AG10803 (cell line): Measurements from ENCODE around the gene HOXC6.

Experiments used
- DNase-seq: peaks from one replicate; pipeline ENCODE4 v3.0.0; 2010; ENCODE audit warnings: low read depth
- H3K4me3 ChIP-seq: 2 replicates; pipeline ENCODE4 v1.5.1; 2011; ENCODE audit warnings: mild to moderate bottlenecking, low read length, control low read depth
- TF ChIP-seq, protein P1 (sequence below): conservative IDR thresholded peaks from 2 replicates; pipeline ENCODE4 v1.5.1; 2011; ENCODE audit warnings: mild to moderate bottlenecking, low read length, control low read depth, inconsistent platforms

Gene HOXC6

DNA sequence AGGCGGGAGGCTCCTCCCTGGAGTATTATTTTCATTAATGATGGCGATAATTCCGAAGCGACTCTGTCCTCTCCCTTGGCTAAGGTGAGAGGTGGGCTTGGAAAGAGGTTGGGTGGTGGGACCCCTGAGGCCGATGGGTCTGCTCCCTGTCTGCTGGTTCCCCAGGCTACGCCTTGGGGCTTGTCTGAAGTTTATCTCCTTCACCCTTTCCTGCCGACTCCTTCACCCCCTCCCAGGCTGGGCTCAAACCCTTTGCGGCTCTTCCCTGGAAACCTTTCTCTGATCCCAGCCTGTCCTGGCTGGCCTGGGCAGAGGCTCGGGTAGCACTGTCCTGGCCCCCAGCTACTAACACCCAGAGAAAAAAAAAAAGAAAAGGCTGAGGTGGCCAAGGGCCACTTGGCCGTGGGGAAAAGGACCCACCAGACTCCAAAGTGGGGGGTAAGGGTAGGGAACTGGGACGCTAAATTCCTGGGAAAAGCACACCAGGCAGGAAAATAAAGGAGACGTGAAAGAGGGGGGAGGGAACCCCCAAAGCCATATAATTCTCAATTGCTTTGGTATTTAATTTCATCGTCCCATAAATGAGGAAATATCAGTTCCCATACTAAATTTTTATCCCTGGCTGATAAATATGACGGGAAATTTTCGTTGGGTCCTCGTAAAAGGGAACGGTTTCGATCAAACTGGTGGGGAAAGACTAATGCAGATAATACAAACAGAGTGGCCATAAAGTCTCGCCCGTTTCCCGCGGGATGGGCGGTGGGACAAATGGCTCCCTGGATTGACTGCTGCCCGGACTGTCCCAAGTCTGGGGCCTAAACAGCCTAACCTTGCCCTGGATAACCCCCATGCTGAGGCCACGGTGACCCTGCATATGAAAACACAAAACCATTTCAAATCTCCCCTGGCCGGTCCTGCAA lies 45.3 kb upstream of the HOXC6 start:
- TF ChIP-seq, protein P1, sequence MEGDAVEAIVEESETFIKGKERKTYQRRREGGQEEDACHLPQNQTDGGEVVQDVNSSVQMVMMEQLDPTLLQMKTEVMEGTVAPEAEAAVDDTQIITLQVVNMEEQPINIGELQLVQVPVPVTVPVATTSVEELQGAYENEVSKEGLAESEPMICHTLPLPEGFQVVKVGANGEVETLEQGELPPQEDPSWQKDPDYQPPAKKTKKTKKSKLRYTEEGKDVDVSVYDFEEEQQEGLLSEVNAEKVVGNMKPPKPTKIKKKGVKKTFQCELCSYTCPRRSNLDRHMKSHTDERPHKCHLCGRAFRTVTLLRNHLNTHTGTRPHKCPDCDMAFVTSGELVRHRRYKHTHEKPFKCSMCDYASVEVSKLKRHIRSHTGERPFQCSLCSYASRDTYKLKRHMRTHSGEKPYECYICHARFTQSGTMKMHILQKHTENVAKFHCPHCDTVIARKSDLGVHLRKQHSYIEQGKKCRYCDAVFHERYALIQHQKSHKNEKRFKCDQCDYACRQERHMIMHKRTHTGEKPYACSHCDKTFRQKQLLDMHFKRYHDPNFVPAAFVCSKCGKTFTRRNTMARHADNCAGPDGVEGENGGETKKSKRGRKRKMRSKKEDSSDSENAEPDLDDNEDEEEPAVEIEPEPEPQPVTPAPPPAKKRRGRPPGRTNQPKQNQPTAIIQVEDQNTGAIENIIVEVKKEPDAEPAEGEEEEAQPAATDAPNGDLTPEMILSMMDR = no peak
- peak overlapping the region; percentile 80 for H3K4me3 ChIP-seq
- peak; percentile 9 for DNase-seq

DNA sequence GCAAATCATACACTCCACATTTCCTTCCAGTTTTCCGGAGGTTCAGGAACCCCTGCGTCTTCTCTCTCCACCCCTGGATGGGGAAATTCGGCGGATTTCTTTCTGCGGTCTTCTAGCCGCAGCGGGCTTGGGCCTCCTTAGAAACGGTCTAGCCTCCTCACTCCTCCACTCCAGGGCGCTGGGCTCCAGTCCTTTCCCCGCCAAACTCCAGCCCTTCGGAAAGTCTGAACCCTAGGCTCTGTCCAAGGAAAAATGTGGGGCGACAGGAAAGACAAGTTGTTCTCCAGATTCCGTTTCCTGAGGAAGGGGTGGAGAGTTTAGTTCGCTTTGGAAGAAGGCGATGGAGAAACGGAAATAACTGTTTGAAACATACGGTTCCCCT lies 44.7 kb upstream of the HOXC6 start:
- DNase-seq = peak; percentile 43
- TF ChIP-seq, protein P1 = no peak
- H3K4me3 ChIP-seq = peak overlapping the region; percentile 80

DNA sequence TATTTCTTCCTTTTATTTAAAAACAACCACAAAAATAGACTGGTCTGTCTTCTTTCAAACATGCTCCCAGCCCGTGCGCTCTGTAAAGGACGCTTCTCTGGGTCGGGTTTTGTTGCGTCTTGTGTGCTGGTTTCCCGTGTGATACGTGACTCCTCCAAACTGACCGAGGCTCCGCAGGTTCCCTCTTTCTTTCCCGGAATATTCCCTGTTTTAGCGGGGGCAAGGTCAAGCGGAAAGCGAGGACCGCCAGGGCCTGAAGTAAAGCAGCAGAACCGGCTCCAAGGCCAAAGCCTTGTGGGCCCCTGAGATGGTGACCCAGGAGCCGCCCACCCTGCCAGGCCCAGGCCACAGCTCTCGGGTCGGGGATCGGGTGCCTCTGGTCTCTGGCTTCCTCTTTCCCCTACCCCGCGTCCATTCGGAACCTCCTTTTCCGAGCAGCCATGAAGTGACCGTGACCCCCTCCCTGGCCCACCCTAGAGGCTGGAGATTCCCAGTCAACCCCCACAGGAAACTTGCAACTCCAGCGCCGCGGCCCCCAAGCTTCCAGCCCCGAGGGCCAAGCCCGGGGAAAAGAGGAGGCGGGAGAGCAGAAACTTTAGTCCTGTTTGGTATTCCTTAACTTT lies 44.2 kb upstream of the HOXC6 start:
- TF ChIP-seq, protein P1 = no peak
- DNase-seq = peak; percentile 40
- peak overlapping the region; percentile 80 for H3K4me3 ChIP-seq

DNA sequence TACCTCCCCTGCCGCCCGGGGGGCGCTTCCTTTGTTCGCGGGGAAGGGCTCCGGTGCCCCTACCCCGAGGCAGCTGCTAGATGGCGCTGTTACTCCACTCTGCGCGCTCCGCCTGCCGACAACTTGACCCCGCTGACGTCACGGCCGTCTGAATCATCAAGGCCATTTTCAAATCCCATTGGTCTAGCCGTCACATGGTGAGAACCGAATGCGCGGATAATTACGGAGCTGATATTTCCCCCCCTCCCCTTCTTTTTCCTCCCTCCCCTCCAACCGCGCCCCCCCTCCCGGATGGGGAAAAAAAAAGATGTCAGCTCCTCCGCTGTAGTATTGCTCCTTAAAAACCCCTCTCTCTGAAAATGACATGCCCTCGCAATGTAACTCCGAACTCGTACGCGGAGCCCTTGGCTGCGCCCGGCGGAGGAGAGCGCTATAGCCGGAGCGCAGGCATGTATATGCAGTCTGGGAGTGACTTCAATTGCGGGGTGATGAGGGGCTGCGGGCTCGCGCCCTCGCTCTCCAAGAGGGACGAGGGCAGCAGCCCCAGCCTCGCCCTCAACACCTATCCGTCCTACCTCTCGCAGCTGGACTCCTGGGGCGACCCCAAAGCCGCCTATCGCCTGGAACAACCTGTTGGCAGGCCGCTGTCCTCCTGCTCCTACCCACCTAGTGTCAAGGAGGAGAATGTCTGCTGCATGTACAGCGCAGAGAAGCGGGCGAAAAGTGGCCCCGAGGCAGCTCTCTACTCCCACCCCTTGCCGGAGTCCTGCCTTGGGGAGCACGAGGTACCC lies 43.1 kb upstream of the HOXC6 start, which contains the start of gene HOXC10:
HOXC10 (plus strand) TSS at position 246 of the 791 bp plus-strand sequence; CDS start at position 360, 114 bp downstream.
- peak; percentile 98 for DNase-seq
- peak within 1 kb of the TSS; percentile 98 for H3K4me3 ChIP-seq
- TF ChIP-seq, protein P1 = peak; percentile 71

DNA sequence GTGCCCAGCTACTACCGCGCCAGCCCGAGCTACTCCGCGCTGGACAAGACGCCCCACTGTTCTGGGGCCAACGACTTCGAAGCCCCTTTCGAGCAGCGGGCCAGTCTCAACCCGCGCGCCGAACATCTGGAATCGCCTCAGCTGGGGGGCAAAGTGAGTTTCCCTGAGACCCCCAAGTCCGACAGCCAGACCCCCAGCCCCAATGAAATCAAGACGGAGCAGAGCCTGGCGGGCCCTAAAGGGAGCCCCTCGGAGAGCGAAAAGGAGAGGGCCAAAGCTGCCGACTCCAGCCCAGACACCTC lies 42.6 kb upstream of the HOXC6 start:
- peak overlapping the region; percentile 98 for H3K4me3 ChIP-seq
- DNase-seq = no peak

DNA sequence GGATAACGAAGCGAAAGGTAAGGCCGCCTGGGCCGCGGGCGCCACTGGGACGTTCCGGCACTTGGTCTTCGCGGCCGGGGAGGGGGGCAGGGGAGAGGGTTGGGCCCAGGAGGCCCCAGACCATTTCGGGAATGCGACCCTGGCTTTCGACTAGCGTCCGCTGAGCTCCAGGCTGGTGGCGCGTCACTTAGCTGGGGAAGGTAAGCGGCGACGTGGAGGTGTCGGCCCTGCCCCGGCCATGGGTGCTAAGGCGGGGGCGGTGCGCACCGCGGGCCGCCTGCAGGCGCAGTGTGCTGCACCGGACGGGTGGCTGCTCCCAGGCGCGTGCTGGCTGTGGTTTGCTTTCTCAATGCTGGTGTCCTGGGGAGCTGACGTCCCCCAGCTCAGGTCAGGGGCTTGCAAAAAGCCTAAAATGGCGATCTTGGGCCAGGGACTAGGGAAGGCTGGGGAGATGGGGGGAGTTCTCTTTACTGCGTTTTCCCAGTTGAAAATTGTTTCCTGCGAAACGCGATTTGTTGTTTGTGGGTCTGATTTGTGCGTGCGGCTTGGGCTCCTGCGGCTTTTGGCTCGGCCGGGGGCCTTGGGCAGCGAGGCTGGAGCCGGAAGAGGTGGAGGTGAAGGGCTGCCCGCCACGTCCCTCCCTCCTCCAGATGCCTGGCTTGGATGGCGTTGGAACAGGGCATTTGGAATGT lies 42.1 kb upstream of the HOXC6 start:
- peak; percentile 81 for DNase-seq
- H3K4me3 ChIP-seq = peak overlapping the region; percentile 98
- TF ChIP-seq, protein P1 = 0 out of 2 replicates have a peak, but pooled peaks have one; percentile 7

More for the DNA sequence above, 42.6 kb upstream of the HOXC6 start:
- TF ChIP-seq, protein P1 = no peak
